Measurements from ENCODE around the gene MRE11. TPM values are rescaled to one million over a fixed set of nuclear protein-coding genes. Genes with fewer than 3 reads are reported as not detected.

The MRE11 gene
- total and polyA plus RNA-seq, 9 of the 15 experiments (the other 6 are each of a cell fraction or from before 2014, with no cell fraction given), result 18.3 to 45.2 (median 29.1) TPM

DNA sequence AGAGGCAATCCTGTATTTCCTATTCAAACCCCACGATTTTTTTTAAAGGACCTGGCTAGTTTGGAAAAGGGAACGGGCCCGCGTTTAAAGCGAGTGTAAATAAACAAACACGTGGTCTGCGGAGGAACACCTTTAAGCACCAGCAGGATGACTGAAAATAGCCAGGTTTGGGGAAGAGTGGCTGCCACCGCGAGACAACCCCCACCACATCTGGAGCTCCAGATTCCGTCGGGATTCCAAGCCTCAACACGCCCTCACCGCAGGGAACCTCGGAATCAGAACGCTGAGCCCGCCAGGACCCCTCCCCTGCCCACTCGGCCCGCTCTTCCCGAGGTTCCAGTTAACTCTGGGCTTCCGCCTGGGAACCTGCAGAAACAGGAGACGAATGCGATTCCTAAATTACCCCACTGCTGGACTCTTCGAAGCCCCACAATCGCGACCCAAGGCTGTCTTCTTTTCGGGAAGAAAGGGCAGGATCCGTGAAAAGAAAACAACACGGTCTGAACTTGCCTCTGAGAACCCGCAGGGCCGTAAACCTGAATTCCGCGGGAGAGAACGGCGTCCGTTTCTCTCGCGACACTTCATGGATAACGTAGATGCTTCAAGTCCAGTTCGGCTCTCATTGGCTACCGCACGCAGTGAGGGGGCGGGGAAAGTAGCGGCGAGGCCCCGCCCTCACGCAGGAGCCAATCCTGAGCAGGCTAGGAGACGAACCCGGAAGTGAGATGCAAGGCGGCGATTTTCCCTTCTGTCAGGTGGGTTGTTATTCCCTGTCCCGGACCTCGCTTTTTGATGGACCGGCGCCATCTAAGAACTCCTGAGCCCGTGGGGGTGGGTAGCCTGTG, at the start of gene MRE11, which contains the start of gene ANKRD49 (continued):
- TF ChIP-seq, protein P1, sequence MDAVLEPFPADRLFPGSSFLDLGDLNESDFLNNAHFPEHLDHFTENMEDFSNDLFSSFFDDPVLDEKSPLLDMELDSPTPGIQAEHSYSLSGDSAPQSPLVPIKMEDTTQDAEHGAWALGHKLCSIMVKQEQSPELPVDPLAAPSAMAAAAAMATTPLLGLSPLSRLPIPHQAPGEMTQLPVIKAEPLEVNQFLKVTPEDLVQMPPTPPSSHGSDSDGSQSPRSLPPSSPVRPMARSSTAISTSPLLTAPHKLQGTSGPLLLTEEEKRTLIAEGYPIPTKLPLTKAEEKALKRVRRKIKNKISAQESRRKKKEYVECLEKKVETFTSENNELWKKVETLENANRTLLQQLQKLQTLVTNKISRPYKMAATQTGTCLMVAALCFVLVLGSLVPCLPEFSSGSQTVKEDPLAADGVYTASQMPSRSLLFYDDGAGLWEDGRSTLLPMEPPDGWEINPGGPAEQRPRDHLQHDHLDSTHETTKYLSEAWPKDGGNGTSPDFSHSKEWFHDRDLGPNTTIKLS (IDR thresholded peaks at IDR 0.05; ENCODE audit: borderline replicate concordance, low read depth), result peak; percentile 79; the same call in 1 of the 2 replicates
- TF ChIP-seq CXXC5 (CRISPR knock-in tag; IDR thresholded peaks at IDR 0.05) (peak; percentile 99), ZNF174 (CRISPR knock-in tag; IDR thresholded peaks at IDR 0.05) (no peak), CHD4 (IDR thresholded peaks at IDR 0.05; ENCODE audit: insufficient read depth, insufficient replicate concordance, low read depth, low read length, poor library complexity, severe bottlenecking) (no peak), MYBL2 (IDR thresholded peaks at IDR 0.05; ENCODE audit: low read depth) (0 out of 2 replicates have a peak, but pooled peaks have one; percentile 10), MYBL2 (CRISPR knock-in tag; IDR thresholded peaks at IDR 0.05; ENCODE audit: borderline replicate concordance) (no peak), IRF2 (CRISPR knock-in tag; IDR thresholded peaks at IDR 0.05) (0 out of 2 replicates have a peak, but pooled peaks have one; percentile 52), TAF15 (IDR thresholded peaks at IDR 0.05; ENCODE audit: low read depth, low read length) (no peak), POLR3A (IDR thresholded peaks at IDR 0.05; ENCODE audit: borderline replicate concordance, extremely low read depth, insufficient read depth, insufficient read length) (no peak), JUND (IDR thresholded peaks at IDR 0.05; ENCODE audit: borderline replicate concordance, low read depth, low read length) (peak; percentile 36; the same call in 1 of the 2 replicates), JUND (tag; IDR thresholded peaks at IDR 0.05; ENCODE audit: borderline replicate concordance, low read depth, low read length) (no peak; the same call in 2 of the 3 replicates)
- TF ChIP-seq, protein P2, sequence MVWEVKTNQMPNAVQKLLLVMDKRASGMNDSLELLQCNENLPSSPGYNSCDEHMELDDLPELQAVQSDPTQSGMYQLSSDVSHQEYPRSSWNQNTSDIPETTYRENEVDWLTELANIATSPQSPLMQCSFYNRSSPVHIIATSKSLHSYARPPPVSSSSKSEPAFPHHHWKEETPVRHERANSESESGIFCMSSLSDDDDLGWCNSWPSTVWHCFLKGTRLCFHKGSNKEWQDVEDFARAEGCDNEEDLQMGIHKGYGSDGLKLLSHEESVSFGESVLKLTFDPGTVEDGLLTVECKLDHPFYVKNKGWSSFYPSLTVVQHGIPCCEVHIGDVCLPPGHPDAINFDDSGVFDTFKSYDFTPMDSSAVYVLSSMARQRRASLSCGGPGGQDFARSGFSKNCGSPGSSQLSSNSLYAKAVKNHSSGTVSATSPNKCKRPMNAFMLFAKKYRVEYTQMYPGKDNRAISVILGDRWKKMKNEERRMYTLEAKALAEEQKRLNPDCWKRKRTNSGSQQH (CRISPR knock-in tag; IDR thresholded peaks at IDR 0.05), result no peak
- TF ChIP-seq, protein P3, sequence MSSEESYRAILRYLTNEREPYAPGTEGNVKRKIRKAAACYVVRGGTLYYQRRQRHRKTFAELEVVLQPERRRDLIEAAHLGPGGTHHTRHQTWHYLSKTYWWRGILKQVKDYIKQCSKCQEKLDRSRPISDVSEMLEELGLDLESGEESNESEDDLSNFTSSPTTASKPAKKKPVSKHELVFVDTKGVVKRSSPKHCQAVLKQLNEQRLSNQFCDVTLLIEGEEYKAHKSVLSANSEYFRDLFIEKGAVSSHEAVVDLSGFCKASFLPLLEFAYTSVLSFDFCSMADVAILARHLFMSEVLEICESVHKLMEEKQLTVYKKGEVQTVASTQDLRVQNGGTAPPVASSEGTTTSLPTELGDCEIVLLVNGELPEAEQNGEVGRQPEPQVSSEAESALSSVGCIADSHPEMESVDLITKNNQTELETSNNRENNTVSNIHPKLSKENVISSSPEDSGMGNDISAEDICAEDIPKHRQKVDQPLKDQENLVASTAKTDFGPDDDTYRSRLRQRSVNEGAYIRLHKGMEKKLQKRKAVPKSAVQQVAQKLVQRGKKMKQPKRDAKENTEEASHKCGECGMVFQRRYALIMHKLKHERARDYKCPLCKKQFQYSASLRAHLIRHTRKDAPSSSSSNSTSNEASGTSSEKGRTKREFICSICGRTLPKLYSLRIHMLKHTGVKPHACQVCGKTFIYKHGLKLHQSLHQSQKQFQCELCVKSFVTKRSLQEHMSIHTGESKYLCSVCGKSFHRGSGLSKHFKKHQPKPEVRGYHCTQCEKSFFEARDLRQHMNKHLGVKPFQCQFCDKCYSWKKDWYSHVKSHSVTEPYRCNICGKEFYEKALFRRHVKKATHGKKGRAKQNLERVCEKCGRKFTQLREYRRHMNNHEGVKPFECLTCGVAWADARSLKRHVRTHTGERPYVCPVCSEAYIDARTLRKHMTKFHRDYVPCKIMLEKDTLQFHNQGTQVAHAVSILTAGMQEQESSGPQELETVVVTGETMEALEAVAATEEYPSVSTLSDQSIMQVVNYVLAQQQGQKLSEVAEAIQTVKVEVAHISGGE (CRISPR knock-in tag; IDR thresholded peaks at IDR 0.05), result 0 out of 6 replicates have a peak, but pooled peaks of 2 of the 3 experiments have one; percentile 16 to 27
- TF ChIP-seq, protein P4, sequence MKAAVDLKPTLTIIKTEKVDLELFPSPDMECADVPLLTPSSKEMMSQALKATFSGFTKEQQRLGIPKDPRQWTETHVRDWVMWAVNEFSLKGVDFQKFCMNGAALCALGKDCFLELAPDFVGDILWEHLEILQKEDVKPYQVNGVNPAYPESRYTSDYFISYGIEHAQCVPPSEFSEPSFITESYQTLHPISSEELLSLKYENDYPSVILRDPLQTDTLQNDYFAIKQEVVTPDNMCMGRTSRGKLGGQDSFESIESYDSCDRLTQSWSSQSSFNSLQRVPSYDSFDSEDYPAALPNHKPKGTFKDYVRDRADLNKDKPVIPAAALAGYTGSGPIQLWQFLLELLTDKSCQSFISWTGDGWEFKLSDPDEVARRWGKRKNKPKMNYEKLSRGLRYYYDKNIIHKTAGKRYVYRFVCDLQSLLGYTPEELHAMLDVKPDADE (conservative IDR thresholded peaks at IDR 0.05; ENCODE audit: control insufficient read depth, low read depth, low read length), result no peak; the same call in 1 of the 2 replicates

Data from K562 (cell line).